ENCODE data around the gene FKBP1B. TPM values are rescaled to one million over a fixed set of nuclear protein-coding genes. Genes with fewer than 3 reads are reported as not detected.

The FKBP1B gene
- polyA plus RNA-seq, 3 donors: 5.2 to 10.1 (median 7.2) TPM

DNA sequence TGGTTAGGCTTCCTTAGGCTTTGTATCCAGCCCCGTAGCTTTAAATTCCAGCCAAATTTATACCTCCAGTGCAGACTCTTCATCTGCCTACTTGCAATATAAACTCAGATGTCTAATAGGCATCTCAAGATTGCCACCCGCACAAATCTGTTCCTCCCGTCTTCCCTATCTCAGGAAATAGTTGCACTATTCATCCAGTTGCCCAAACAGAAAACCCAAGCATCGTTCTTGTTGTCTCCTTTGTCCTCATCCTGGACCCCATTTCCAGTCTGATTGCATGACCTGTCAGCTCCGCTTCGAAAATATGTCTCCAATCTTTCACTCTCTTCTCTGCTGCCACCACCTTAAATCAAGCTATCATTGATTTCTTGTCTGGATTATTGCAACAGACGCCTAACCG, 2.3 kb downstream of the FKBP1B start:
- Mint-ChIP-seq H3K27me3 (ENCODE audit: low read depth in 3 of 3) (peaks cover 13 to 26% (median 19%) of the 10 kb centered on the region in 3 donors), H3K9me3 (peaks cover 0 to 7% (median 3%) of the 10 kb centered on the region in 7 donors), H3K27ac (no peak overlapping the region), H3K4me3 (no peak overlapping the region), H3K36me3 (no peaks in the 10 kb centered on the region), H3K4me1 (peaks cover 17% of the 10 kb centered on the region)
- Histone ChIP-seq H2AFZ (ENCODE audit: insufficient read depth, low read depth, low read length, poor library complexity, severe bottlenecking) (no peak overlapping the region), H4K20me1 (ENCODE audit: insufficient read depth, low read length) (no peaks in the 10 kb centered on the region), H3K9ac (ENCODE audit: insufficient read depth, low read length, poor library complexity, severe bottlenecking) (no peak overlapping the region), H3K4me2 (replicated peaks; ENCODE audit: extremely low read depth, low read length, poor library complexity, severe bottlenecking) (no peak overlapping the region), H3K79me2 (ENCODE audit: insufficient read depth, low read length) (peaks cover under 1% of the 10 kb centered on the region), H3K4me1 (ENCODE audit: control insufficient read depth in 1 of 2, insufficient read depth in 2 of 2, low read length in 2 of 2) (peaks cover 19 to 27% of the 10 kb centered on the region in 2 donors), H3K36me3 (replicated peaks in 1 of 2; ENCODE audit: control insufficient read depth in 1 of 2, insufficient read depth in 2 of 2, low read length in 2 of 2) (no peaks in the 10 kb centered on the region), H3K27me3 (ENCODE audit: control insufficient read depth in 2 of 2, insufficient read depth in 2 of 2, low read length in 2 of 2) (peaks cover 11 to 21% of the 10 kb centered on the region in 2 donors), H3K4me3 (replicated peaks in 1 of 3; ENCODE audit: low read depth in 2 of 3, low read length in 3 of 3) (no peak overlapping the region), H3K9me3 (replicated peaks in 1 of 2; ENCODE audit: control insufficient read depth in 1 of 2, insufficient read depth in 1 of 2, low read length in 2 of 2) (no peaks in the 10 kb centered on the region), H3K27ac (ENCODE audit: low read depth in 1 of 2, low read length in 2 of 2) (no peak overlapping the region)
- intact Hi-C loops (cut with micrococcal nuclease): no loop called here
- DNase-seq: no peak
- 83% methylated on average over 6 of the region's 8 CpGs for WGBS (ENCODE audit: insufficient coverage)
- TF ChIP-seq CTCF (IDR thresholded peaks at IDR 0.05): no peak

GRCh38 chr2:24052951-24053350, 3.4 kb downstream of the FKBP1B start:
- H3K9me3 ChIP-seq (replicated peaks in 1 of 2; ENCODE audit: control insufficient read depth in 1 of 2, insufficient read depth in 1 of 2, low read length in 2 of 2): no peaks in the 10 kb centered on the region
- intact Hi-C loops (cut with micrococcal nuclease): no loop called here
- no CpG with 5 or more reads among the region's 1 CpG for WGBS (ENCODE audit: insufficient coverage)
- peaks cover 13 to 22% (median 14%) of the 10 kb centered on the region in 3 donors for H3K27me3 Mint-ChIP-seq (ENCODE audit: low read depth in 3 of 3)
- no peaks in the 10 kb centered on the region for H3K36me3 Mint-ChIP-seq
- peaks cover 11 to 17% of the 10 kb centered on the region in 2 donors for H3K27me3 ChIP-seq (ENCODE audit: control insufficient read depth in 2 of 2, insufficient read depth in 2 of 2, low read length in 2 of 2)
- H3K9me3 Mint-ChIP-seq: peaks cover 0 to 5% (median 3%) of the 10 kb centered on the region in 7 donors
- H3K4me1 Mint-ChIP-seq: peaks cover 8% of the 10 kb centered on the region
- H3K9ac ChIP-seq (ENCODE audit: insufficient read depth, low read length, poor library complexity, severe bottlenecking): no peak overlapping the region
- H3K4me3 ChIP-seq (replicated peaks in 1 of 3; ENCODE audit: low read depth in 2 of 3, low read length in 3 of 3): no peak overlapping the region
- peaks cover 13 to 17% of the 10 kb centered on the region in 2 donors for H3K4me1 ChIP-seq (ENCODE audit: control insufficient read depth in 1 of 2, insufficient read depth in 2 of 2, low read length in 2 of 2)
- DNase-seq: no peak
- no peak for TF ChIP-seq CTCF (IDR thresholded peaks at IDR 0.05)
- no peak overlapping the region for H3K4me2 ChIP-seq (replicated peaks; ENCODE audit: extremely low read depth, low read length, poor library complexity, severe bottlenecking)
- H4K20me1 ChIP-seq (ENCODE audit: insufficient read depth, low read length): no peaks in the 10 kb centered on the region
- H3K79me2 ChIP-seq (ENCODE audit: insufficient read depth, low read length): no peaks in the 10 kb centered on the region
- H3K4me3 Mint-ChIP-seq: no peak overlapping the region
- no peak overlapping the region for H3K27ac ChIP-seq (ENCODE audit: low read depth in 1 of 2, low read length in 2 of 2)
- no peak overlapping the region for H2AFZ ChIP-seq (ENCODE audit: insufficient read depth, low read depth, low read length, poor library complexity, severe bottlenecking)
- peak overlapping the region in 1 of 7 donors; percentile 13 for H3K27ac Mint-ChIP-seq
- H3K36me3 ChIP-seq (replicated peaks in 1 of 2; ENCODE audit: control insufficient read depth in 1 of 2, insufficient read depth in 2 of 2, low read length in 2 of 2): no peaks in the 10 kb centered on the region

Data from CD14-positive monocyte (primary cell).